GM21717 (cell line): Measurements from ENCODE around the gene SSR4.
A peak's percentile ranks its signal among the peaks of the same experiment; 100 is the strongest.
"Not testable (repeated sequence)": the region's sequence is repeated elsewhere in the genome, so short reads cannot be mapped to it uniquely, and the experiment has no call there.

Source experiments
- ATAC-seq: cut with Tn5 transposase; IDR thresholded peaks from one replicate; pipeline ENCODE4 v1.9.1; 2021; ENCODE audit warnings: mild to moderate bottlenecking, moderate library complexity; ENCODE audit not compliant: unreplicated experiment

SSR4 gene

DNA sequence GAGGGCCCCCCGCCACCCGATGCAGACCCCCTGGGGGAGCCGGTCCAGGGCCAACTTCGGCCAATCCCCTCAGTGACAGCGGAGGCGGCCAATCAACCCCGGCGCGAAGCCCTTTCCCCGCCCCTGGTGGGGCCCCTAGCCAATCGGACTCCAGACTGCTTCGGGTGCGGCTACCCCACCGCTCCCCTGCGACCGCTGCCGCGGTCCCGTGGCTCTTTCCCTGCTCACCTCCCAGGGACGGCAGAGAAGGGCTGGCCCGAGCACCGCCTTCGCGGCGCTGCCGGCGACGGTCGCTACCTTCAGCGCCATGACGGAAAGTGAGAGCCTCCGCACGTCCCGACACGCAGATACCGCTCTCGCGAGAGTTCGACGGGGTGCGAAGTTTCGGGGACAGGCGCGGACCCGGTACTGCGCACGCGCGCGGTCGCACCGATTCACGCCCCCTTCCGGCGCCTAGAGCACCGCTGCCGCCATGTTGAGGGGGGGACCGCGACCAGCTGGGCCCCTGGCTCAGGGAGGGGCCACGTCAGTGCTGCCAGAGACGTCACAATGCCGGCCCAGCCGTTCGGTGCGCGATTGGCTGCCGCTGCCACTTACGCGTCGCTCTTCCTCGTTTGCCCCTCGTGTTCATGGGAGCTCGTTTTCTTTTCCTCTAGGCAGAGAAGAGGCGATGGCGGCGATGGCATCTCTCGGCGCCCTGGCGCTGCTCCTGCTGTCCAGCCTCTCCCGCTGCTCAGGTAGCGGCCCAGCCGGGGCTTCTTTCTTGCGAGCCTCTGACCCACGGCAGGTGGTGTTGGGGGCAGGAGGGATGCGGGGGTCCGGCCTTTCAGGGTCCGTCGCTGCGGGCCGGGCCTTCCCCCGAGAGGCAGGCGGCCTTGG, at the start of gene SSR4, which contains the start of gene IDH3G:
SSR4 (plus strand) TSS at position 651 of the 879 bp plus-strand sequence; CDS start at position 671, 20 bp downstream.
IDH3G (minus strand) TSS at position 358 of the 879 bp plus-strand sequence; CDS start at position 309, 49 bp downstream.
- peak; percentile 83 for ATAC-seq

DNA sequence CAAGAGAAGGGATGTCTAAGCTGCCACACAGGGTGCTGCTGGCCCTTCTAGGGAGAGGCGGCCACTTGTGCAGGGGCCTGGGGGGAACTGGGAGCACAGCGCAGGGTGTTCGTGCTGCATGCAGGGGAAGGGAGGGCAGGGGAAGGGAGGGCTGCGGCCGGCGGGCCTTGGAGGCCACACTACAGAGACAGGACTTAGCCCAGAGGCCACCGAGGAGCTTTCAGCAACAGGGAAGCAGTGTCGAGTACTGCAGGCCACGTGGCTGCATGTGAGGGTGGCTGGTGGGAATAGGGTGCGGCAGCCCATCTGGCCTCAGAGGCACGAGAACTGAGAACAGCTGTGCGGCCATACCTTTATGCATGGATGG, 49.4 kb upstream of the SSR4 start:
- not testable (repeated sequence) for ATAC-seq

DNA sequence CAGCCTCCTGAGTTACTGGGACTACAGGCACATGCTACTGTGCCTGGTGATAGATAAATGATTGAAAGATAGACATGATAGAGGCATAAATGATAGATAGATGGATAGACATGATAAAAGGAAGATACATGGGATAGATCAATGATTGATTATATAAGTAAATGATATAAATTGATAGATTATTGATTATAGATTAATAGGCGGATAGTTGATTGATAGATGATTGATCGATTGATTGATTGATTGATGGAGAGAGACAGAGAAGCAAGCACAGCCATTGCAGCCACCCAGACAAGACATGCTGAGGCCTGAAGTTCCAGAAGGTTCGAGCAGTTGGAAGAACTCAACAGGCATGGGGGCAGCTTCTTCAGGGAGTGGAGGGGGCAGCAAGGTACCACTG, 48.1 kb upstream of the SSR4 start:
- ATAC-seq, result no peak

DNA sequence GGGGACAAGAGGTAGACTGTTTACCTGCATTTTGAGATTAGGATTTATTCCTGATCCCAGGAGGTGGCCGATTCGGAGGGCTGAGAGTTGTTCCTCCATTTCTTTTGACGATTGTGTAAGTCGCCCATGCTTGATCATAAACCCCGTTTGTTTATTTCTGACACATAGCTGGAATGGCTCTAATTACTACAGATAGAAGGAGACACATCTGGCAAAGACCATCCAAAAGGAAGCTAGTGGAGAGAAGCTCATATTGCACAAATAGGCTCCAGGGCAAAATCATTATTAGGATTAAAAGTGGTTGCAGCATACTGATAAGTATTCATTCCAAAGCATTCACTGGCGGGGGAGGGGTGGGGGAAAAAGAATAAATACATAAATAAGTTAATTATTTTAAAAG, 47.5 kb upstream of the SSR4 start:
- ATAC-seq, result not testable (repeated sequence)

DNA sequence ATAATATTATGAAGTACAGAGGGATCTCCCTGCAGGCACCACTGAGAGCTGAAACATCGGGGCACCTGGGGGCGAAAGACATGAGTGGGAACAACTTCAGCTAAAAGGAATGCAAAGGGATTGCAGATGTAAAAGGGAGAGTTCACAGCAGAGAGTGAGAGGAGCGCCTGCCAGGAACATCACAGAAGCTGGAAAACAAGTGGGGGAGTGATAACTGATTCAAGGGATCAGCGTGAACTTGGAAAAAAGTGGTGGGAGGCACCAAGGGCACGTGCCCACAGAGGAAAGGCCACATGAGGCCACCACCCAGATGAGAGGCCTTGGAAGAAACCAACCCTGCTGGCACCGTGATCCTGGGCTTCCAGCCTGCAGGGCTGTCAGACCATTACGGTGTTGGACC, 45.5 kb upstream of the SSR4 start:
- not testable (repeated sequence) for ATAC-seq

DNA sequence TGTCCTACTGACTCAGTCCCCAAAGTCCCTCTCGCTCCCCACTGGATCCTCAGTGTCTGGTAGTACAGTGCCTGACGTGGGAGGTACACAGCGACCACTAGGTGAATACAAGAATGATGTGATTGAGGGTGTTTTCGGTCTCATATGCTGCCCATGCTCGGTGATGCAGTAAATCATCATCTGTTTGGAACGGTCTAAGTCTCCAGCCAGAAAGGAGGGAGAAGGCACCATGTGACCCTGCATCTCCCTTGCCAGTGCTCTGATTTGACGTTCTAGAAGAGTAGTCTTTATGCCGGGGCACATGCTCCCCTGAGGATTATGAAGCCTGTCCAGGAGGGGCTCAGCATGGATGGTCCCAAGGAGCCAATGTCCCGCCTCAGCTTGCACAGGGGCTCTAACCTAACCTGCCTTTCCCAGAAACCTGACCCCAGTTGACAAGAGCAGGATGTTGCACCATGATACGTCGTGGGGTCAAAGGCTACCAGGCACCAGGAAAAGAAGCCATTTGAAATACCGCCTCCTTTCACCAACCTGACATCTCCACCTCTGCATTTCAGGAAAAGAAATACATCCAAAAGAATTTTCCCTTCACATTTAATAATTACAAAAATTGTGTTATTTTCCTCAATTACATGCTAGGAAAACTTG, 44.2 kb upstream of the SSR4 start:
- no peak for ATAC-seq

- ATAC-seq, result no peak
These were observed 39.3 kb upstream of the SSR4 start for GRCh38 chrX:153755136-153755535.

- no peak for ATAC-seq
These were observed 32.6 kb upstream of the SSR4 start for GRCh38 chrX:153761863-153762262.

- ATAC-seq, result no peak
These were observed 31.8 kb upstream of the SSR4 start for GRCh38 chrX:153762626-153763173.

GRCh38 chrX:153763298-153763932, 31.1 kb upstream of the SSR4 start:
- ATAC-seq, result no peak

DNA sequence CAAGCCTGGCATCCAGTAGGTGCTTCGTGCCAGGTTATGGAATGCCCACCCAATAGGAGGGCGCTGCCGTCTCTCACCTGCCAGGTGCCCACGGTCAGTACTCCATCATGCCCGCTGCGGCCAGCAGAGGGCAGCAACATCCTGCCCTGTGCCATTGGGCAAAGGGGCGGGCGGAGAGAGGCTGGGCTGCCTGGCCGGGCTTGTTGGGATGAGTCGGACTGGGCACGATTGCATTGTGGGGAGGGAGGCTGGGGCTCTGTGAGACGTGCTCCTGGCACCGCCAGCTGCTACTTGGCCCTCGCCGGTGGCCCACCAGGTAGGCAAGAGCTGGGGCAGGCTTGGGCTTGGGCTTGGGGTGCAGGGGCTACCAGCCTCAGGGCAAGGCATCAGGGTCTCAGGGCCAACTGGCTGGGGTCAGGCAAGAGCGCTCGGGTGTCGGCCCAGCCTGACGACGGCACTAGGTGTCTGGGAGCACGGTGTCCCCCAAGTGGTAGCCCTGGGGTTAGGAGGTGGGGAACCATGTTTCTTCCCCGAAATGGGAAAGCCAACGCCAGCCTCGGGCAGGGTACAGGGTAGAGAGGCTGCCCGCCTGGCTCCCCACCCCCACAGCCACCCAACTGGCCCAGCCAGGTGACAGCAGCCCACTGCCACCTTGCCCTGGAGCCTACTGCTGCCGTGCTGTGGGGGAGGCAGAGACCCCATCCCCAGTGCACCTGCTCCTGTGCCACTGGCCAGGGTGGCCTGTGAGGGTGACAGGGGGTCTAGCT, 30.3 kb upstream of the SSR4 start, which contains the start of gene PLXNB3:
PLXNB3 (plus strand) TSS at position 261 of the 767 bp plus-strand sequence. CDS start 1,287 bp downstream, outside the sequence.
- ATAC-seq, result peak; percentile 55

GRCh38 chrX:153764786-153765137, 29.7 kb upstream of the SSR4 start:
- ATAC-seq, result no peak

DNA sequence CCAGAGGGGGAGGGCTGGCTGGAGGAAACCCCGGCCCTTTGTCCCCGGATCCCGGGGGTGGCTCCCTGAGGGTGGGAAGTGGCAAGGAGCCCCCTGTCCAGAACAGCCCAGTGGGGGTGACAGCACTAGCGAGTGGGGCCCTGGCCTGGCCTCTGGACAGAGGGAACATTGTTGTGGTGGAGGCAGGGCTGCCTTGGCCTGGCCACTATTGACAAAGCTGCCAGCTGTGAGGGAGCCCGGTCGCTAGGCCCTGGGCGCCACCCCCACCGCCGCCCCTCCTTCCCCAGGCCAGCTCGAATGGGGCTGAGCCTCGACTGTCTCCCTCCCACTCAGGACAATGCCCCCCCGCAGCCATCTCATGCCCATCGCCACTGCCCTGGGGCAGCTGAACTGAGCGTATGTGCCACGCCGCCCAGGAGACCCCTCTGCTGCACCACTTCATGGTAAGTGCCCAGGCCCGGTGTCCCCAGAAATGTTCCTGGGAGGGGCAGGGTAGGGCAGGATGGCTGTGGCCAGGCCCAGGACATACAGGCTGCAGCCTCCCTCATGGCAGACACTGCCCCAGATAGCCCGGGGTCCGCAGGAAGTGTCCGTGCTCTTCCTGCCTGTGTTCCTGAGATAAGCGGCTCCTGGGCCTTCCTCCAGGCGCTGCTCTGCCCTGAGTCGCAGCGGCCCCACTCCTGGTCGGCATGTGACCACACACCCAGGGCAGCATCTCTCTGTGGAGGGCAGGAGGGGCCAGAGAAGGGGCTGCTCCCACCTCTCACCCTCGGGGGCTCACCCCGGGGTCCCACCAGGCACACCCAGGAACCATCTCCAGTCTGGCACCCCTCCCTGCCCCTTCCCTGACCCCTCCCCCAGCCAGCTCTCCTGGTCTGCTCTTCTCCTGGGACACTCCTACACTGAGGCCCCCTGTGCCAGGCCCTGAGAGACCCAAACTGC, 29.1 kb upstream of the SSR4 start:
- ATAC-seq, result no peak

GRCh38 chrX:153766098-153766817, 28.2 kb upstream of the SSR4 start:
- no peak for ATAC-seq

- ATAC-seq, result no peak
These were observed 27.4 kb upstream of the SSR4 start for GRCh38 chrX:153766871-153767673.

DNA sequence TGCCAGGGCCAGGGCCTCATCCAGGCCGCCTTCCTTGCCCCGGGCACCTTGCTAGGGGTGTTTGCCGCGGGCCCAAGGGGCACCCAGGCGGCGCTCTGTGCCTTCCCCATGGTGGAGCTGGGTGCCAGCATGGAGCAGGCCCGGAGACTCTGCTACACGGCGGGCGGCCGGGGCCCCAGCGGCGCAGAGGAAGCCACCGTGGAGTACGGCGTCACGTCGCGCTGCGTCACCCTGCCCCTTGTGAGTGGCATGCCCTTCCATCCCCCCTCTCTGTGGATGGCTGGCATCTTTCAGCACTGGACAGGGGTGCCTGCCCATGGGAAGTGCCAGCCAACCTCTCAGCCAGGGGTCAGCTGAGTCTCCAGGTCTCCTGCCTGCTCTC, 26.8 kb upstream of the SSR4 start:
- ATAC-seq, result no peak

- ATAC-seq, result no peak
These were observed 25.9 kb upstream of the SSR4 start for GRCh38 chrX:153768311-153769157.
